HL-60/S4 treated with phorbol 12-myristate 13-acetate at 8.2 ng/mL for 4 days and 3 days (cell line): ENCODE results near the gene UBN1.

Experiments
- in situ Hi-C: fragments of 300-500 bp; cut with MboI; formaldehyde crosslinking; loops from 2 replicates; pipeline ENCODE4 v1.15.0; 2022; ENCODE audit warnings: low sequenced_read_pairs

UBN1 gene

GRCh38 chr16:4846901-4847773, at the start of gene UBN1, which contains the start of gene GLYR1:
TSS of gene UBN1 (plus strand) at chr16:4847481. CDS start at chr16:4852918, 5,437 bp downstream.
TSS of gene GLYR1 (minus strand) at chr16:4847288. CDS start at chr16:4847265, 23 bp downstream.
- in situ Hi-C loops = no loop called here

GRCh38 chr16:4797805-4798252, 49.5 kb upstream of the UBN1 start:
- in situ Hi-C loops = no loop called here

- in situ Hi-C loops = no loop called here
These were observed 48.8 kb upstream of the UBN1 start for GRCh38 chr16:4798456-4798855.

- in situ Hi-C loops = no loop called here
These were observed 48.0 kb upstream of the UBN1 start for GRCh38 chr16:4799171-4799855.

- in situ Hi-C loops = no loop called here
These were observed 46.8 kb upstream of the UBN1 start for GRCh38 chr16:4800290-4801041.

- in situ Hi-C loops = no loop called here
These were observed 46.0 kb upstream of the UBN1 start for GRCh38 chr16:4801051-4801961.

- in situ Hi-C loops = no loop called here
These were observed 45.2 kb upstream of the UBN1 start, which contains the start of gene ROGDI for GRCh38 chr16:4801962-4802658. TSS of gene ROGDI (minus strand) at chr16:4802633. CDS start at chr16:4802571, 62 bp downstream.

GRCh38 chr16:4802659-4803287, 44.5 kb upstream of the UBN1 start:
- in situ Hi-C loops = no loop called here

- in situ Hi-C loops = no loop called here
These were observed 43.9 kb upstream of the UBN1 start for GRCh38 chr16:4803401-4803844.

- in situ Hi-C loops = no loop called here
These were observed 43.2 kb upstream of the UBN1 start for GRCh38 chr16:4803898-4804762.

- in situ Hi-C loops = no loop called here
These were observed 42.0 kb upstream of the UBN1 start for GRCh38 chr16:4805231-4805630.

- in situ Hi-C loops = no loop called here
These were observed 41.0 kb upstream of the UBN1 start for GRCh38 chr16:4806280-4806679.

- in situ Hi-C loops = no loop called here
These were observed 36.0 kb upstream of the UBN1 start for GRCh38 chr16:4811242-4811641.

- in situ Hi-C loops = no loop called here
These were observed 35.5 kb upstream of the UBN1 start for GRCh38 chr16:4811773-4812172.

- in situ Hi-C loops = no loop called here
These were observed 33.9 kb upstream of the UBN1 start for GRCh38 chr16:4813251-4814003.

GRCh38 chr16:4814046-4814445, 33.2 kb upstream of the UBN1 start:
- in situ Hi-C loops = no loop called here

GRCh38 chr16:4814542-4815173, 32.6 kb upstream of the UBN1 start:
- in situ Hi-C loops = no loop called here
